HepG2 (cell line): Measurements from ENCODE around the gene SVOP. TPM values are rescaled to one million over a fixed set of nuclear protein-coding genes. Genes with fewer than 3 reads are reported as not detected.

ENCODE experiments used
- AGO2 ChIP-seq: fragments of 200-400 bp; formaldehyde crosslinking; optimal IDR thresholded peaks from 2 replicates; pipeline ENCODE3; 2017; ENCODE audit warnings: mild to moderate bottlenecking, low read depth, low read length, moderate library complexity
- HNRNPLL ChIP-seq: fragments of 200-400 bp; formaldehyde crosslinking; IDR thresholded peaks from 2 replicates; pipeline ENCODE4 v1.6.1; 2017; ENCODE audit warnings: mild to moderate bottlenecking, low read depth, low read length; ENCODE audit not compliant: poor library complexity, severe bottlenecking
- HOXA5 ChIP-seq: sonication (generic); formaldehyde crosslinking; IDR thresholded peaks from 2 replicates; pipeline ENCODE4 v1.4.0; 2020; ENCODE audit warnings: missing genetic modification reagents
- IRF2 ChIP-seq: IDR thresholded peaks from 2 replicates; pipeline ENCODE4 v1.6.1; 2018; ENCODE audit warnings: missing genetic modification reagents, missing compliant biosample characterization
- KDM5B ChIP-seq: sonication (generic); formaldehyde crosslinking; IDR thresholded peaks from 2 replicates; pipeline ENCODE4 v1.4.0; 2020; ENCODE audit warnings: missing genetic modification reagents, mild to moderate bottlenecking, borderline replicate concordance
- MBD4 ChIP-seq: IDR thresholded peaks from 2 replicates; pipeline ENCODE4 v1.6.1; 2012; ENCODE audit warnings: low read length, inconsistent platforms, borderline replicate concordance
- MTA1 ChIP-seq: sonication (generic); formaldehyde crosslinking; IDR thresholded peaks from 2 replicates; pipeline ENCODE4 v1.4.0; 2020; ENCODE audit warnings: missing genetic modification reagents, mild to moderate bottlenecking, borderline replicate concordance
- TBX2 ChIP-seq: sonication (generic); formaldehyde crosslinking; IDR thresholded peaks from 2 replicates; pipeline ENCODE4 v1.5.0; 2020; ENCODE audit warnings: missing genetic modification reagents, mild to moderate bottlenecking, borderline replicate concordance
- XRCC5 ChIP-seq: fragments of 200-400 bp; formaldehyde crosslinking; optimal IDR thresholded peaks from 2 replicates; pipeline ENCODE3; 2017; ENCODE audit warnings: mild to moderate bottlenecking, low read length
- ZBTB33 ChIP-seq: sonication (generic); formaldehyde crosslinking; IDR thresholded peaks from 2 replicates; pipeline ENCODE4 v1.4.0; 2020; ENCODE audit warnings: missing genetic modification reagents
- ZBTB42 ChIP-seq: sonication (generic); formaldehyde crosslinking; IDR thresholded peaks from 2 replicates; pipeline ENCODE4 v1.5.0; 2020; ENCODE audit warnings: mild to moderate bottlenecking, missing genetic modification reagents
- ZFP82 ChIP-seq: sonication (generic); formaldehyde crosslinking; IDR thresholded peaks from 2 replicates; pipeline ENCODE4 v1.5.1; 2020; ENCODE audit warnings: mild to moderate bottlenecking, missing genetic modification reagents, borderline replicate concordance
- ZNF160 ChIP-seq: sonication (generic); formaldehyde crosslinking; IDR thresholded peaks from 2 replicates; pipeline ENCODE4 v1.8.0; 2022; ENCODE audit warnings: mild to moderate bottlenecking, inconsistent platforms, missing genetic modification reagents
- ZNF264 ChIP-seq: sonication (generic); formaldehyde crosslinking; IDR thresholded peaks from 2 replicates; pipeline ENCODE4 v1.4.0; 2020; ENCODE audit warnings: missing genetic modification reagents
- ZNF644 ChIP-seq: IDR thresholded peaks from 2 replicates; pipeline ENCODE4 v1.6.1; 2016; ENCODE audit warnings: low read depth
- ZNF646 ChIP-seq: sonication (generic); formaldehyde crosslinking; IDR thresholded peaks from 2 replicates; pipeline ENCODE4 v1.9.0; 2021; ENCODE audit warnings: mild to moderate bottlenecking, missing genetic modification reagents
- ZNF670 ChIP-seq: sonication (generic); formaldehyde crosslinking; IDR thresholded peaks from 2 replicates; pipeline ENCODE4 v1.8.0; 2022; ENCODE audit warnings: mild to moderate bottlenecking, missing genetic modification reagents, borderline replicate concordance
- ZNF75D ChIP-seq: sonication (generic); formaldehyde crosslinking; IDR thresholded peaks from 2 replicates; pipeline ENCODE4 v1.8.1; 2023; ENCODE audit warnings: missing genetic modification reagents, mild to moderate bottlenecking, borderline replicate concordance
- ZSCAN22 ChIP-seq: sonication (generic); formaldehyde crosslinking; IDR thresholded peaks from 2 replicates; pipeline ENCODE4 v1.4.0; 2020; ENCODE audit warnings: mild to moderate bottlenecking, missing genetic modification reagents
- polyA plus RNA-seq, 8 experiments: library from polyadenylated mRNA; depleted of rRNA in 3 of 8; stranded (reverse) in 7 of 8; unstranded in 1 of 8; fragments of >200 nt; fragmentation: Illumina TruSeq in 4 of 8; extraction: Trizol in 4 of 8; gene quantifications; 2 replicates each; pipeline versions ENCODE4 v1.2.1 to v1.2.3, GENCODE V29; 2011 to 2016; ENCODE audit warnings: low read depth in 4 of 8, missing spikeins in 1 of 8, mixed read lengths in 1 of 8; ENCODE audit not compliant: insufficient read depth in 1 of 8
- total RNA-seq, 5 experiments: library from RNA; depleted of rRNA; stranded (reverse); fragments of >200 nt; fragmentation: Illumina TruSeq; extraction: Trizol; gene quantifications; 2 replicates each; pipeline ENCODE4 v1.2.3, GENCODE V29; 2016; ENCODE audit warnings: low read depth in 1 of 5
- TF ChIP-seq, protein P1 (sequence below): sonication (generic); formaldehyde crosslinking; IDR thresholded peaks from 2 replicates; pipeline ENCODE4 v1.4.0; 2020; ENCODE audit warnings: missing genetic modification reagents

SVOP gene
- total and polyA plus RNA-seq, 2 of the 13 experiments (the other 11 are each of a cell fraction or from before 2014, with no cell fraction given), result not detected

DNA sequence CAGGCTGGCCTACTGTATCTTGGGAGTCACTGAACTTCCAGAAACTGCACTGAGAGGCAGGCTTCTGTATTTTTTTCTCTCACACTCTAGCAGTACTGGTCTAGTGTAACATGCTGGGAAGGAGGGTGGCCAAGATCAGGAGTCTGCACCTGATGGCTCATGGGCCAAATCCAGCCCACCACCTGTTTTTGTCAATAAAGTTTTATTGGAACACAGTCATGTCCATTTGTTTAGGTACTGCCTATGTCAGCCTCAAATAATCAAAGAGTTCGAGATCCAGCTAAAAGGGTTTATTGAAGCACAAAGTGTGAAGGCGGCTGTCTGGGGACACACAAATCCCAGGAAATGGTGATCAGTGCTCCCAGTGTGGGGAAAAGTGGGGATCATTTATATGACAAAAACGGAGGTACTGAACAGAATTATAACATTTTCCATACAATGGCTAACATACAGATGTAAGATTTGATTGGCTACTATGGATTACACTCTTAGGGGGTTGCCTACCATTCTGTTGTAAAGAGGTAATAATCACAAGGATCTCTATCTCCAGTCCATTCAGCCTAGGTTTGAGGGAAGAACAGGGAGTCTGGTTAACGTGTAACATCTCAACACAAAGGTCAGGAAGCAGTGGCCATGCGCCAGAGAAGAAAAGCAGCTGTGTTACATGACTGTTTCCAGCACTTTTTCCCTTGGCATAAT lies 44.4 kb upstream of the SVOP start (continued):
- no peak for TF ChIP-seq ZBTB33 (CRISPR knock-in tag)
- TF ChIP-seq ZNF264, result 0 out of 2 replicates have a peak, but pooled peaks have one; percentile 32
- no peak for TF ChIP-seq ZBTB42 (CRISPR knock-in tag)
- peak; percentile 21 for TF ChIP-seq XRCC5
- no peak for TF ChIP-seq ZFP82 (CRISPR knock-in tag)
- no peak for TF ChIP-seq MBD4
- peak; percentile 55 for TF ChIP-seq TBX2 (CRISPR knock-in tag)
- no peak for TF ChIP-seq ZSCAN22
- TF ChIP-seq ZNF646 (CRISPR knock-in tag), result no peak
- TF ChIP-seq HNRNPLL, result no peak
- peak; percentile 52 for TF ChIP-seq ZNF644 (CRISPR knock-in tag)
- no peak for TF ChIP-seq ZNF75D
- TF ChIP-seq MTA1 (CRISPR knock-in tag), result no peak
- no peak for TF ChIP-seq HOXA5 (CRISPR knock-in tag)
- no peak for TF ChIP-seq ZNF160 (CRISPR knock-in tag)
- no peak for TF ChIP-seq ZNF670
- TF ChIP-seq, protein P1, sequence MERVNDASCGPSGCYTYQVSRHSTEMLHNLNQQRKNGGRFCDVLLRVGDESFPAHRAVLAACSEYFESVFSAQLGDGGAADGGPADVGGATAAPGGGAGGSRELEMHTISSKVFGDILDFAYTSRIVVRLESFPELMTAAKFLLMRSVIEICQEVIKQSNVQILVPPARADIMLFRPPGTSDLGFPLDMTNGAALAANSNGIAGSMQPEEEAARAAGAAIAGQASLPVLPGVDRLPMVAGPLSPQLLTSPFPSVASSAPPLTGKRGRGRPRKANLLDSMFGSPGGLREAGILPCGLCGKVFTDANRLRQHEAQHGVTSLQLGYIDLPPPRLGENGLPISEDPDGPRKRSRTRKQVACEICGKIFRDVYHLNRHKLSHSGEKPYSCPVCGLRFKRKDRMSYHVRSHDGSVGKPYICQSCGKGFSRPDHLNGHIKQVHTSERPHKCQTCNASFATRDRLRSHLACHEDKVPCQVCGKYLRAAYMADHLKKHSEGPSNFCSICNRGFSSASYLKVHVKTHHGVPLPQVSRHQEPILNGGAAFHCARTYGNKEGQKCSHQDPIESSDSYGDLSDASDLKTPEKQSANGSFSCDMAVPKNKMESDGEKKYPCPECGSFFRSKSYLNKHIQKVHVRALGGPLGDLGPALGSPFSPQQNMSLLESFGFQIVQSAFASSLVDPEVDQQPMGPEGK (CRISPR knock-in tag), result no peak
- no peak for TF ChIP-seq KDM5B (CRISPR knock-in tag)
- no peak for TF ChIP-seq AGO2
- TF ChIP-seq IRF2 (CRISPR knock-in tag), result 0 out of 2 replicates have a peak, but pooled peaks have one; percentile 24
